Islet of Langerhans (tissue), 1 donor: Measurements from ENCODE around the gene S100A16.
"Not testable (repeated sequence)": the region's sequence is repeated elsewhere in the genome, so short reads cannot be mapped to it uniquely, and the experiment has no call there.

Experiments used
- FAIRE-seq: peaks from one replicate; lab custom pipeline; 2011; peaks lifted over from hg19 to GRCh38; lab: Jason Lieb, UNC

S100A16 gene, protein sequence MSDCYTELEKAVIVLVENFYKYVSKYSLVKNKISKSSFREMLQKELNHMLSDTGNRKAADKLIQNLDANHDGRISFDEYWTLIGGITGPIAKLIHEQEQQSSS

DNA sequence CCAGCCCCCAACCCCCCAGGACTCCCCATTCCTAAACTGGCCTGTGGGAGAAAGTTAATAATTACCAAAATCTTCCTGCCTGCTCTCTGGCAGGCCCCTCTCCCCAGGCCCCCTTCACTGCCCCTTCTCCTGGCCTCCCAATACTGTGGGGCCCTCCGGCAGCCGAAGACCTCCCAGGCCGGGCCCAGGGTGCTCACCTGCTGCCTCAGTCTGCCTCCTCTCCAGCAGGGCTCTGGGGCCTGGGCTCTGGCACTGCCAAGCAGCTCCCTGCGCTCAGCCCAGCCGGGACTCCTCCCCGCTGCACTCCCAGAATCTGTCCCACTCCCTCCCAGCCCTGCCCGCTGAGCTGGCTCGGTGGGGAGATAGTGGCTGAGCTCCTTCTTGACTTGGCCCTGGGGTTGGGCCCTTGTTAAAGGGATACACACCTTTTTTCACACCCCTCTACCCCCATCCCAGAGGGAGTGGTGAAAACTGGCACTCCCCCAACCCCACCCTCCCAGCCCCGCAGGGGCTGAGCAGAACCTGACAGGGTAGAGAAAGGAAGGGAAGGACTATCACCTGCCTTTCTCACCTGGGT is at the start of gene S100A16:
TSS of gene S100A16 (minus strand) at position 383 of the 577 bp plus-strand sequence. CDS start 4,986 bp downstream, outside the sequence.
- FAIRE-seq, result no peak

DNA sequence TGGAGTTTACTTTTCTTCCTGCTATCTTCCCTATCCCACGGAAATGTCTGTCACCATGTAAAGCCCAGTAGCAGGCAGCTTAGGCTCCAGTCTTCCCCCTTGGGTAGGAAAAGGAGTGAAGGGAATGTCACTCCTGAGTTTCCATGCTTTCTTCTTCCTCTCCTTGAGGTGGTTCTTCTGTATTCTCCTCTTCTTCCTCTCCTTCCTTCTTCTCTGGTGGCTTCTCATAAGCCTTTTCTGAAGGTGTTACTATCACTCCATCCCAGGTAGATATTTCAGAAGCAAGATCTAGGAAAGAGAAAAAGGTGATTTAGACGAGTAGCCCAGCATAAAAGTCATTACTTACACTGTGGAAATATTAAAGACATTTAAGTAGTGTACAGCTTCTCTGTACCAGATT is 49.3 kb upstream of the S100A16 start:
- no peak for FAIRE-seq

DNA sequence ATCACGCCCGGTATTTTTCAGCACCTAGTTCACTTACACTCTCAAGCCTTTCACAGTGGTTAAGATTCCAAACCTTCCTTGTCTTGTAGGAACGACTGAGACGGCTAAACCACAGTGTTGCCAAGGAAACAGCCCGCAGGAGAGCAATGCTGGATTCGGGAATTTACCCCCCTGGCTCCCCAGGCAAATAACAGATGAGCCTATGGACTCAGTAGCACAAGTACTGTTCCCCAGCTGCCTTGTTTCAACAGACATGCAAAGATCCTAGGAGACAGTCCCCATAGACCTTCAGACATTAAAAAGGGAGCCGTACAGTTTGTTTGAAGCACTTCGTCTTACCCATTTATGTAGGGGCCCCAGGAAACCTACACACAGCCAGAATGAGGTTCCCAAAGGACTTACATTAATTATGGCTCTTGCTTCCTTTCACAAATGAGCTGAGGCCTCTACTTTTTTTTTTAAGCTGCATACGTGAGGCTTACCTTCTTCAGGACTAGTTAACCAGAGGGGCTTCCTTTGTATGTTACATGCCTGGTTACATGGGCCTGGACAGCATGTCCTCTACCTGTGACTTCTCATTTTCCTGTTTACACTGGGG is 48.3 kb upstream of the S100A16 start:
- no peak for FAIRE-seq

DNA sequence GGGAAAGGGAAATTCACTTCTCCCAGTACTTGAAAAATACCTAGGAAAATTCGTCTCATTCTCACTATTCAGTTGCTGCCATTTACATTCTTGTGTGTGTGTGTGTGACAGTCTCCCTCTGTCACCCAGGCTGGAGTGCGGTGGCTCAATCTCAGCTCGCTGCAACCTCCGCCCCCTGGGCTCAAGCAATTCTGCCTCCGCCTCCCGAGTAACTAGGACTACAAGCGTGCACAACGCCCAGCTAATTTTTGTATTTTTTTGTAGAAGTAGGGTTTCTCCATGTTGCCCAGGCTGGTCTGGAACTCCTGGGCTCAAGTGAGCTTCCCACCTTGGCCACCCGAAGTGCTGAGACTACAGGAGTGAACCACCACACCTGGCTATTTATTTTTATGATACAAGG is 46.7 kb upstream of the S100A16 start:
- no peak for FAIRE-seq

DNA sequence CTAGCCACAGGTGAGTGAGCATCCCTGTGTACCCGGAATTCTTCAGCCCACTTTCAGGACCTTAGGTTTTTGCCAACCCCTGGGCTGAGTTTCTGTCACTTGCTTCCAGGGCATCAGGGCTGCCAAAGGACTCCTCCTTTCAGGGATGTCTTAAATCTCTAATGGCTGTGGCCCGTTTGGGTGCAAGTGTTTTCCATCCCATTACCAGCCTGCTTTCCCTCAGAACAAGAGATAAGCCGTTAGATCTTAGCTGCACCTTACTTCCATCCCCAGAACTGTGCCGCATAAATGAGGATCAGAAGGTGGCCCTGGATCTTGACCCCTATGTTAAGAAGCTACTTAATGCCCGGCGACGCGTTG is 46.2 kb upstream of the S100A16 start:
- FAIRE-seq, result no peak

DNA sequence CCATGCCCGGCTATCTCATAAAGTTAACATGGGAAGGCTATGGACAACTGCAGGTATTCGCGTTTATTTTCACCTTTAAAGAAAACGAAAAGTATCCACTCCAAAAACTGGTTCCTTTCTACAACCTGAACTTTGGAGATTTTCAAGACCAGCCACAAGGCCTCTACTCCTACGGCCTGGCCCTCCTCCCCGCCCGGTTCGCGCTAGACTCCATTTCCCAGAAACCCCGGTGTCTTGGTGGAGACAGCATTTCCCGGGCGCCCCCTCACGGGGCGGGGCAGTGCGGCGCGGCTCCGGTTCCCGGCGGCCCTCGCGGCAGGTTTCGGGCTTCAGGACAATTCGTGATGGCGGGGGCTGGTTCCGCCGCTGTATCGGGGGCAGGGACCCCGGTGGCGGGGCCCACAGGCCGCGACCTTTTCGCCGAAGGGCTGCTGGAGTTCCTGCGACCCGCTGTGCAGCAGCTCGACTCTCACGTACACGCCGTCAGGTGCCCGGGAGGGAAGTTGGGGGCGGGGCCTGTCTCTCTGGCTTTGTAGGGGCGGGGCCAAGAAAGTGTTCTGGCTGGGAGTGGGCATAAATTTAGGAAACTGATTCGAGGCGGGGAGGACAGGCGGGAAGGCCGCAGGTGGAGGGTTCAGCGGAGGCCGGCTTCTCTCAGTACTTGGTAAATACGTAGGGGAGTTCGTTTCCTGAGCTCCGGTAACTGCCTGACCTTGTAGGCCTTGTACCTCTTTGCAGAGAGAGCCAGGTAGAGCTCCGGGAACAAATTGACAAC is 45.6 kb upstream of the S100A16 start, which contains the start of gene SNAPIN:
TSS of gene SNAPIN (plus strand) at position 304 of the 775 bp plus-strand sequence. CDS start at position 345, 41 bp downstream.
- FAIRE-seq, result no peak

DNA sequence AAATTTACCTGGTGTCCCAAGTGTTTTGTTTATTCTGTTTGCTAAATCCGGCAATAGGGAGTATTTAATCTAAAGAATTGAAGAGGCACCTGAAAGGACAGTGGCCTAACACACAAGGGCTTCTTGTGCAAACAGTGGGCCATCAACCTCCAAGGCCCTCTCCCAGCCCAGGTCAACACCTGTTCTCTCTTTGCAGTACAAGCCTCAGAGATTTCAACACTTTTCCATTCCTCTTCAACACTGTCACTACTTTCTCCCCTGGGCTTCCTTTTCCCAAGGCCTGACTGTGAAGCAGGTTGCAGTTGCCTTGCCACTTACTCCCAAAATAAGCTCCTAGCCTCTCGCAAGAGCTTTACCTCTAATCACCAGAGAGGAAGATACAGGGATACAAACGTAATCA is 42.4 kb upstream of the S100A16 start:
- no peak for FAIRE-seq

DNA sequence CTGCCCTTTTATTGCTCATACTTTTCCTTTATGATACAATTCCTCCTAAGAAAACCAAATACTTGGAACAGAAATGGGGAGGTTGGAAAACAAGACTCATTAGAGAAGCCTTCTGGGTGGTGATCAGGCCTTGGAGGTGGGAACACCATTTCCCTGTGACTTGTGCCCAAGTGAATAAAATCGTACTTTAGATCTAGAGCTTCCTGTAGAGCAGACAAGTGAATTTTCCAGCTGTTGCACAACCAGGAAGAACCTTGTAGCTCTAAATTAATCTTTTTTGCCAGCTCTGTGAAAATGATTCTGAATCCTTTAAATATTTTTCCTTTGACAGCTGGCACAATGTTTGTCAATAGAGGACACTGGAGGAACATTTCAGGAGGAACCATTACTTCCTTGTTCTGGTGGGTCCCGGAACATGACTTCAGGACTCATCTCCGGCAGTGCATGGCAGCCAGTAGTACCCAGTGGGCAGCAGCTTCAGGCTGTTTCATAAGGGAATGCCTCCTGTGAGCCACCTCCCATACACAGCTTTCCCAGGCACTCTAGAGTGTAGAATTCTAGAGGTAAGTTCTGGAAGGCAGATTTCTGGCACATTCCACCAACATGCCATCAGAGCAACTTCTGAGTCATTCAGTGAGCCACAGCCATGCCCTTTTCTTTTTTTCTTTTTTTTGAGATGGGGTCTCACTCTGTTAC is 40.0 kb upstream of the S100A16 start:
- FAIRE-seq, result no peak

DNA sequence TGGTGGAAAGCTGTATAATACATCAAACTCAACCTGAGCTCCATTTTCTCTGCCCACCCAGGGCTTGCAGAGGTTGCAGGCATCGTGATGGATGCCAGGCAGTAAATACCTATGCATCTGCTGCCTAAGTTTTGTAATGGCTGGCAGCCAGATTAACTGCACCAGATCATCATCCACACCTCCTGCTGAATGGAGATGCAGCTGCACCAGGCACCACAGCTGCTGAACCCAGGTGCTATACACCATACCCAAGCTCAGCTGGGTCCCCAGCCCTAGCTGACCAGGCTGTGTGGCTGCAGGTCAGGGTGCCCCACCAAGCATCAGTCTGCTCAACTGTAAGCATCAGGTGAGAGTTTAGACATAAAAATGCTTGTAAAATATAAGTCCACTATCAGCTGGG is 38.8 kb upstream of the S100A16 start:
- no peak for FAIRE-seq

DNA sequence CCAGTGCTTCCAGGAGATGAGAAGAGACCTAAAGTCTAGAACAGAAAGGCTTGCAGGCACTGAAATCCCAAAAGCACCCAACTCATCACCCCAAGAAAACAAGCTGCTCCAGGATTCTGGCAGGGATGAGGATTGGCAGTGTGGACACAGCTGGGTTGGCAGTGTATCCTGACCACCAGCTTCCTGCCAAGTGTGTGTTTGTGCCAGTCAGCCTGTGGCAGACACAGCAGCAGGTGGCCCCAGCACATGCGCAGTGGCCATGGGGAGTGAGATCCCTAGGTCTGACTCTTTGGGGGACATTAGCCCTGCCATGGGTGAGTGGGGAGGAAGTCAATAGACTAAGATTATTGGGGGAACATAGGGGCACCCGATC is 36.9 kb upstream of the S100A16 start:
- FAIRE-seq, result no peak

DNA sequence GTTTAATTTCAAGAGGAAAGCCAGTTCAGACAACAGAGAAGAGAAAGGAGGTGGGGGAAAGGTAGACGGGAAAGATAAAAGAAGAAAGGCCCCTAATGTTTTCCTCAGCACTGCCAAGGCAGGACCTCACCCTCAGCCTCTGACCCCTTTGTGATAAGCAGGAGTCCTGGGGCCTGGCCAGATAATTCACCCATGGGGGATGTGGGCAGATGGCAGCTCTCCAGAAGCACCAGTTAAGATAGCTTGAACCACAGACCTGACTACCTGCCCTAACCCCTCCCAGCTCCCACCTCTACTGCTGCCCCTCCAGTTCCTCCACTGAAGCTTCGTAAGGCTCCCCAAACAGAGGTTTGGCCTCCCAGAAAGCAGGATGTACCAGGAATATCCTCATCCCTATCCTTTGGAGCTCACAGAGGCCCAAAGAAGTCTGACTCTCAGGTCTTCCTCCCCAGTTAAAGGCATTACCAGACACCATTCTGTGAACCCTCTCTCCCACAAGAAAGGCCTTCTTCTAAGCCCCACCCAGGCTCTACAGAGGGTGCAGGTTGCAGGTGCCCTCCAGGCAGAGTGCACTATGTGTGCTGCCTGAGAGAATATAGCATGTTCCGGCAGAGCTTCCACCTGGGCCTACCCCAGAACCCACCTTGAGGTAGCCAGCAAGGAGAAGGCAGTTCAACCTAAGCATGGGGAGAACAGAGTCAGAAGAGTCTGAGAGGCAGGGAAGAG is 36.4 kb upstream of the S100A16 start:
- FAIRE-seq, result no peak

DNA sequence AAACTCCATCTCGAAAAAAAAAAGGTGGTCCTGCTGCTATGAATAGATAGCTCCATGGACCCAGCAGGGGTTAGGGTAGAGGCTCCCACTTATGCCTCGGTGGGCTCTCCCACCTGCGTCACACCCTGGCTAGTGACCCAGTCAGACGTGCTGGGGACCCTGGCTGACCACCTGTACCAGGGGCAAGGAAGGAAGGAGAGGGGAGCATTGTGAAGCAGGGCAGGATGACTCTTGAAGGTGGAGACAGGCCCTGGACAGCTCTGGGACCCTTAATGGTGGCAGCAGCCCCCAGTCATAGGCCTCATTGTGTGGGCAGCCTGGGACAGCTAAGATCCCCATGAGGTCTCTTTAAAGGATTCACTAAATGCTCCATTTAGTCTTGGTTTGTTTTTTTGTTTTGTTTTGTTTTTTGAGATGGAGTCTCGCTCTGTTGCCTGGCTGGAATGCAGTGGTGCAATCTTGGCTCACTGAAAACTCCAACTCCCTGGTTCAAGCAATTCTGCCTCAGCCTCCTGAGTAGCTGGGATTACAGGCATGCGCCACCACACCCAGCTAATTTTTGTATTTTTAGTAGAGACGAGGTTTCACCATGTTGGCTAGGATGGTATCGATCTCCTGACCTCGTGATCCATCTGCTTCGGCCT is 35.2 kb upstream of the S100A16 start:
- FAIRE-seq, result no peak

DNA sequence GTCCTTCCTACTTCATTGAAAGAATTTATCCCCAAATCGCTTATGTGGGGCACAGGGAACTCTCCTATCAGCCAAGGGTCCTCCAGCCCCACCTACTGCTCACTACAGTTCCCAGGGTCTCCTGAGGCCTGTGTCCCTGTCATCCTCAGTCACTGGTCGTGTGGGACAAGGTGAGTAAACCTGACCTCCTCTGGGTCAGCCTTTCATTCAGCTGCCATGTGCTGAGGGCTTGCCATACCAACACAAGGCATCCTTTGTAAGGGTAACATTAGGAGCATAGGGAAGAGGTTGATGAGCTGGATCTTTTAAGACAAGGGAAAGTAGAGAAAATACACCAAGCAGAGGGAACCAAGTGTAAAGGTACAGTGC is 34.4 kb upstream of the S100A16 start:
- FAIRE-seq, result no peak

DNA sequence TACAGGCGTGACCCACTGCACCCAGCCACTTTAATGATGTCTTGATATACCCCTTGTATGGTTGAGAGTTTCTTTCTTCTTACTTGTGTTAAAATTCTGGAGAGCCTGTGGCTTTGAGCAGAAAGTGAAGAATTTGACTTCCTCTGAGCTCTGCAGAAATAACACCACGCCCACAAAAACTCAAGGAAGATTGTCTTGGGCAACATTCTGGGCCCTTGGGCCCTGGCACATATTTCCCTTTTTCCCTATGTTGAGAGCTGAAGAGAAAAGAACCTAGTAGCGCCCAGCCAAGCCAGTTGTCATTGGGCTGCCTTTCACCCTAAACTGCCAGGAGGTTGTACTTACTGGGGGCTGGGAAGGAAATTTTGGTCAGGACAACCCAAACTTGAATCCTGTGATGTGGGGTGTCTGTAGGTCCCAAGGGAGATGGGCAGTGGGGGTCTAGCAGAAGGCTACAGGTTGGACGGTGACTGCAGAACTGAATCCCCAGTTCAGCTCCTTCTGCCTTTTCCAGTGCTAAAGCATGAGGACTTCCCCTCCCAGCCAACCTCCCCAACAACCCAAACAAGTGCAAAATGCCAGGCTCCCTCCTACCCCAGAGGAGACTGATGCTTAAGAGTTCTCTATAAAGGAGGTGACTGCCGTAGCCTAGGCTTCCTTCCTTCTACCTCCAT is 33.9 kb upstream of the S100A16 start:
- no peak for FAIRE-seq

DNA sequence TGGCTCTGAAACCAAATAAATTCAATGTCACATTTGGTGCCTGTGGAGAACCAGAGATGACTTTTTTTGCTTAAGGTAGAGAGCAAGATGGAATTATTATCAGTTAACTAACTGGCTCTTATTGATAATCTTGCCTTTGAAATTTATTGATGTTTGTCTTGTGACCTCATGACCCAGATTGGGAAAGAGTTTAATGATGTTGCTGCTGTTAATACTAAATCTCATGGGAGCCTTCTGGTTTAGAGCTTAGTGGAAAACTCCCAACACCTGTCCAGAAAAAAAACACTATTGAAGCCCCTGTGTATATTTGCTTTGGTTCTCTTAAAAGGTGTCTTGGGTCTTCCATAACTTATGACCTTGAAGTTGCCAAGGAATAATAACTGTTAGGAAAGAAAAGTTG is 30.9 kb upstream of the S100A16 start:
- FAIRE-seq, result no peak

DNA sequence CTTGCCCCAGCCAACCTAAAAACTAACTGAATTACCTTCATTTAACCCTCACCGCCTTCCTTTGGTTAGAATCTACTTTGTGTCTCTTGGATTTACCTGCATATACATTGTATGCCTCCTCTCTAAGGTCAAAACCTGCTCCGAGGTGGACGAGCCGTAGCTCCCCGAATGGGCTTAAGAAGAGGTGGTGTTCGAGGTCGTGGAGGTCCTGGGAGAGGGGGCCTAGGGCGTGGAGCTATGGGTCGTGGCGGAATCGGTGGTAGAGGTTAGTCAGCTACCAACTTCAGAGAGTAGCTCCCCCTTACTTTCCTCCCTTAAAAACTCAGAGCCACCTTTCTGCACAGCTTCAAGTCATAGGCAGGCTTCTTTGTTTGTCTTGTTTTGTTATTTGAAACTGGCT is 30.2 kb upstream of the S100A16 start:
- FAIRE-seq, result no peak

DNA sequence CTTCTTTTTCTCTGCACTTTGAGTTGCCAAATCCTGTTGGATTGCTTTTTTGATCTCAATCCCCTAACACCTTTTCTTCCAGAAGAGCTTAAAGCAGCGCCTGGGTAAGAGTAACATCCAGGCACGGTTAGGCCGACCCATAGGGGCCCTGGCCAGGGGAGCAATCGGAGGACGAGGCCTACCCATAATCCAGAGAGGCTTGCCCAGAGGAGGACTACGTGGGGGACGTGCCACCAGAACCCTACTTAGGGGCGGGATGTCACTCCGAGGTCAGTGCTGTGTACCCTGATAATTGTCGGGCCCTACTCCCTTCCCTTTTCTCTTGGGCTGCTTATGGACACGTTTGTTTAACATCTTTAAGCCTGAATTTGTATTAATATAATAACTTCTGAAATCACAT is 29.2 kb upstream of the S100A16 start:
- FAIRE-seq, result no peak

DNA sequence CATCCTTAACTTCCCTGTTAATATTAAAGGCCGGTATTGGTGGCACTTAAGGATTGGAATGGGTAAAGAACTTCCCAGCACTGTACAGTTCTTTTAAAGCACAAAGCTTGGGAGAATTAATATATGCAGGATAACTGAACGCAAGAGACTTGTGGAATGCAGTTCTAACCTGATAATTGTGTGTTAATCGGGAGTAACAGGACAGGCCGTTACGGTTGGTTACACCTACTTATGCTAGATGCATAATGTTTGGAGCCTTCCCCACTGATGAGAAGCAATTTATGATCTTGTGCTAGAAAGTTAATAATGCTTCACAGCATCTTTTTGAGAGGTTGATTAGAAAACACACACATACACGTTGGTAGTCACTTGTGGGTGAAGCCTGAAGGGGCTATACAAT is 27.9 kb upstream of the S100A16 start:
- FAIRE-seq, result no peak

DNA sequence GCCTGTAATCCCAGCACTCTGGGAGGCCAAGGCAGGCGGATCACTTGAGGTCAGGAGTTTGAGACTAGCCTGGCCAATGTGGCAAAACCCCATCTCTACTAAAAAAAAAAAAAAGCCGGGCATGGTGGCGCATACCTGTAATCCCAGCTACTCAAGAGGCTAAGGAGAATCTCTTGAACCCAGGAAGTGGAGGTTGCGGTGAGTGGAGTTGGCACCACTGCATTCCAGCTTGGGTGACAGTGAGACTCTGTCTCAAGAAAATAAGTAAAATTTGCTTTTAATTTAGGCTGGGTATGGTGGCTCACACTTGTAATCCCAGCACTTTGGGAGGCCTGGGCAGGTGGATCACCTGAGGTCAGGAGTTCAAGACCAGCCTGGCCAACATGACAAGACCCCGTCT is 27.3 kb upstream of the S100A16 start:
- not testable (repeated sequence) for FAIRE-seq

DNA sequence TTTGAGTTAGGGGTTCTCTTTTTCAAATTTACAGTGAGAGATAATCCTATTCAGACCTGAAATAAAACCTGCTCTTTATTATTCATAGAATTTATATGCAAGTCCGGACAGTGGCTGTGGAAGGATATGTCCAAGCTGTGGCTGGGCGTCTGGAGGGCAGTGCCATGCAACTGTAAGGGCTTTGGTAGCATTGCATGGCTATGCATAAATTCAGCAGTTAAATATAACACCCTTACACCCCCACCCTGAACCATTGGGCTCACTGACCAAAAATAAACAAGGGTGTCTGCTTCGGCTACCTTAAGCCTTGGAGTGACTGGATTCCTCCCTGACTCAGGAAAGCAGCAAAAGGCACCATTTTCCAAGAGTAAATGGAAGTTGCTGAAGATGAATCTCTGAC is 26.3 kb upstream of the S100A16 start:
- FAIRE-seq, result no peak

DNA sequence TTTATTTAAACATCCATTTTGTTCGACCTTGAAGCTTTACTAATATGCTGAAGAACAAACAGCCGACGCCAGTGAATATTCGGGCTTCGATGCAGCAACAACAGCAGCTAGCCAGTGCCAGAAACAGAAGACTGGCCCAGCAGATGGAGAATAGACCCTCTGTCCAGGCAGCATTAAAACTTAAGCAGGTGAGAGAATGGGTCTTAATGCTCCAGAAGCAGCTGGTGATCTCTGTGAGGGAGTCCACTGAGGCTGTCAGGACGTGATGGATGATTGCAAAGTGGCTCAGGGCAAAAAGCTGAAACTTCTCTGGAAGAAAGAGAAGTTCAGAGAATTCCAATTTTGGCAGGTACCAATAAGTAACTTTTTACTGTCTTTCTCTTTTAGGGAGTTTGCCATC is 25.3 kb upstream of the S100A16 start:
- no peak for FAIRE-seq
